ENCODE results near the gene TAF15.

TAF15 gene

DNA sequence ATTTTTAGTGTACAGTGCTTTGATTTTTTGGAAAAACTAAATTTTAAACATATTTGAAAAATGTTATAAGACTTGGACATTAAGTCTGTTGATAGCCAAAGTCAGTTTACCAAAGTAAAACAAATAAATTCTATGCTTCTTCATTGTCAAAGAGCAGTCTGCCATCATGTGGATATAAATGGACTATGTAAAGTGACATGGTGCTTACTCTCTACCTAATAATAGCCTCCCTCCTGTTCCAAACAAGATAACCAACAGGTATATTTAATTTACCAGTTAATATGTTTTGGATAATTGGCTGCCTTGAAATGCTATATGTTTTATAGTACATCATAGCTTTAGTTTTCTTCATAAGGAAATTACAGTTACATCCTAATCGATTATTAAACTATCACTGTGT is 15.9 kb downstream of the TAF15 start:
- no peak for DNase-seq

GRCh38 chr17:35841101-35841500 is 31.8 kb downstream of the TAF15 start:
- no peak for DNase-seq

DNA sequence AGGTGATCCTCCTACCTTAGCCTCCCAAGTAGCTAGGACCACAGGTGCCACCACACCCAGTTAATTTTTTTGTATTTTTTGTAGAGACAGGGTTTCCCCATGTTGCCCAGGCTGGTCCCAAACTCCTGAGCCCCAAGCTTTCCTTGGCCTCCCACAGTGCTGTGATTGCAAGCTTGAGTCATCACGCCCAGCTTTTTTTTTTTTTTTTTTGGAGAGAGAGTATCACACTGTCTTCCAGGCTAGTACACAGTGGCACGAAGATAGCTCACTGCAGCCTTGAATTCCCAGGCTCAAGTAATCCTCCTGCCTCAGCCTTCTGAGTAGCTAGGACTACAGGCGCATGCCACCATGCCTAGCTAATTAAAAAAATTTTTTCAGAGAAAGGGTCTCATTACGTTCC is 32.2 kb downstream of the TAF15 start:
- DNase-seq: no peak

DNA sequence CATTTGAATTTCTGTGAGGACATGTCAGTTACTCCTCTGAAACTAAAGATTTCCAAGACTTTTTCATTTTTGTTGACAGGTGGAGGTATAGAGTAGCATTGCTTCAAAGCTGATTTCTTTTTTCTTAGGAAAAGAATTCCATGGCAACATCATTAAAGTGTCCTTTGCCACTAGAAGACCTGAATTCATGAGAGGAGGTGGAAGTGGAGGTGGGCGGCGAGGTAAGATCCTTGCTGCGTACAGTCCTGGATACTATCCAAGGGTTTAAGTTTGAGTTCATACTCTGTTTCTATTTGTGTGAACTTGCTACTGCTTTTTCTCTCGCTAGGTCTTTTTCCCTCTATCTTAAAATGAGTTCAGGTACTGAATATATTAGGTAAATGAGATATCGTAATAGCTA is 33.0 kb downstream of the TAF15 start:
- no peak for DNase-seq

- DNase-seq: no peak
Observed at GRCh38 chr17:35843698-35844097, 34.4 kb downstream of the TAF15 start.

DNA sequence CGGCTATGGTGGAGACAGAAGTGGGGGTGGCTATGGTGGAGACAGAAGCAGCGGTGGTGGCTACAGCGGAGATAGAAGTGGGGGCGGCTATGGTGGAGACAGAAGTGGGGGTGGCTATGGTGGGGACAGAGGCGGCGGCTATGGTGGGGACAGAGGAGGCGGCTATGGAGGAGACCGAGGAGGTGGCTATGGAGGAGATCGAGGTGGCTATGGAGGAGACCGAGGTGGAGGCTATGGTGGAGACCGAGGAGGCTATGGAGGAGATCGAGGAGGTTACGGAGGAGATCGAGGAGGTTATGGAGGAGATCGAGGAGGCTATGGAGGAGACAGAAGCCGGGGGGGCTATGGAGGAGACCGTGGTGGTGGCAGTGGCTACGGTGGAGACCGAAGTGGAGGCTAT is 35.3 kb downstream of the TAF15 start:
- no peak for DNase-seq

GRCh38 chr17:35846055-35846809 is 36.9 kb downstream of the TAF15 start:
- no peak for DNase-seq

DNA sequence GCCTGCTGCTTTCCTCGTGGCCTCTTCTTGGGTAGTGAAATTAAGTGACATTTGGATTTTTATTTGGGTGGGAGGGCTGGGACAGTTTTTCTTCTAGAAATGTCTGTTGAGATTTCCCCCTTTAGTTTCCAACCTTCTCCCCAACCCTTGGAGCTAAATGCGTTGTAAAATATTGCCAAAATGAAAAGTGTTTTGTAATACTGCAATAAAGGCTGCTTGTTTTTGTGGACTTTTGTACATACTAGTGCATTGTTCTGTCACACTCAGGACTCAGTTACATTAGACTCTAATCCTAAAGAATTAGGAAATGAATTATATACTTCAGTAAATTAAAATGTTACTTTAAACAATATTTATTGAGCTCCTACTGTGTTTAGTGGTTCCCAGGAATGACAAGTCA is 37.7 kb downstream of the TAF15 start:
- no peak for DNase-seq

DNA sequence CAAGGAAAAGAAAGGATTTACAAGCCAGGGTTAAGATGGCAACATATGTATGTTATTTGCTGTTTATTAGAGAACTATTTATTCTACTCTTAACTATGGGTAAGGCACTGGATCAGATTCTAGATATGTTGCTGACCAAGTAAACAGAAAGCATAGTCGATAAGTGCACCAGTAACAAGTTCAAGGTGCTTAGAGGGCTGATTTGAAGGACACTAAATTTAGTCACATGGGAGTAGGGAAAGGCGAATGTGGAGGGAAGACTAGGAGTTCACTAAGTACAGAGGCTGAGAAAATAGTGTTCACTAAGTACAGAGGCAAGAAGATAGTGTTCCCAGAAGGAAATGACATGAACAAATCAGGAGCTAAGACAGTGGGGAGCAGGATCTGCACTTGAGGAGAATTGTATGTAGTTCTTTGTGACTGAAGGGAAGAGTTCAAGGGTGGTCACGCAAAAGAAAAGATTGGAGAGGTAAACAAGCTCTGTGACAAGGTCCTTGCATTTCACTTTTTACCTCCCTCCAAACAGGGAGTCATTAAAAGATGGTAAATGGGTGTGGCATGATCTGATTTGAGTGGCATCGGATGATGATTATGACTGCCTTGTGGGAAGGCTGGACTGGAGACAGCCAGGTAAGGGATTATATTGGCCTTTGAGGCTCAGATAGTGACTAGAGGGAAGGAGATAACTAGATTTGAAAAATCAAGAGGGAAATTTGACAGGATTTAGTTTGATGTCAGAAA is 38.5 kb downstream of the TAF15 start:
- DNase-seq: no peak

DNA sequence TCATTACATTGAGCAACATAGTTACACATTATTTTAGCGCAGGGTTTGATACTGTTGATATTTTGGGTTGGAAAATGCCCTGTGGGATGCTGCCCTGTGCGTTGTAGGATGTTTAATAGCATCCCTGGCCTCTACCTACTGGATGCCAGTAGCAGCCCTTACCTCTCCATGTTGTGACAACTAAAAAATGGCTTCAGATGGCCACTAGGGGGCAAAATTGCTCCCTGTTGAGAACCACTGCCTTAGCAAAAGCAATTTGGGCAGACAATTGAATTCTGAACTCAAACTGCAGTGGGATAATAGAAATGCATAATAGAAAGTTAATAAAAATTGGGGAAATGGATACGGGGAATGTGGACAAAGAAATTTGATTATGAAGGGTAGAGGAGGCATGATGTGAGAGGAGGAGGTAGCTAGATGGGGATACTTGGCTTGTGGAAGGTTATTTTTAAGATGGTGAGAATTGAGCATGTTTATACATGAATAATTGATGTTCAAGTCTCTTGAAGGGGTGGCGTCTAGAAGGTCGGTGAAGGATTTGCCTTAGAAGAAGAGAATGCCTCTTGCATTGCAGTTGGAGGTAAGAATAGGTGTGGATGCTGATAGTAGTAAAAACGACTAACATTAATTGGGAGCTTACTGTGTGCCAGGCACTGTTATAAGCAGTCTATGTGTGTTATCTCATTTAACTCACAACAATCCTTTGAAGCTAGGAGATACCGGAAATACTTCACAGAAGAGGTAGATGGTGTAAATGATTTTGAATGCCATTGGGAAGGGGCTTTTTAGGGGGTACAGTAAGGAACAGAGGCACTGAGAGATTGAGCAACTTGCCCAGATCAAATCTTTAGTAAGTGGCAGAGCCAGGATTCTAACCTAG is 40.4 kb downstream of the TAF15 start:
- peak; percentile 25 for DNase-seq

DNA sequence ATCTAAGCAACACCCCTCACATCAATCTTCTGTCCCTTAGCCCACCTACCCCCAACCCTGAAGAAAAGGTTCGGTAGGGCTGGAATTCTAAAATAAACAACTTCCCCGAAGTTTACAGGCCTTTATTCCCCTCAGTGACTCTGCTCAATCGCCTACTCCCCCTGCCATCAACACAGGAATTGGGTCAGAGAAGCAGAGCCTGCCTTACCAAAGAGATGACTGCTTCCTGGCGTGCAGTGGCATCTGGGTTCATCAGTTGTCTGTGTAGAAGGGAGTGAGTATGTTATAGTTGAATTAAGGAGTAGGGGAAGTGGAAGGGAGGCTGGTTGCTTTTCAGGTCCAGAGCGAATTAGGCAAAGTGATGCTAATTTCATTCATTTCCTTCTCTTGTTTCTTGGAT is 46.7 kb downstream of the TAF15 start:
- DNase-seq: no peak

GRCh38 chr17:35856603-35857002 is 47.3 kb downstream of the TAF15 start:
- DNase-seq: no peak

DNA sequence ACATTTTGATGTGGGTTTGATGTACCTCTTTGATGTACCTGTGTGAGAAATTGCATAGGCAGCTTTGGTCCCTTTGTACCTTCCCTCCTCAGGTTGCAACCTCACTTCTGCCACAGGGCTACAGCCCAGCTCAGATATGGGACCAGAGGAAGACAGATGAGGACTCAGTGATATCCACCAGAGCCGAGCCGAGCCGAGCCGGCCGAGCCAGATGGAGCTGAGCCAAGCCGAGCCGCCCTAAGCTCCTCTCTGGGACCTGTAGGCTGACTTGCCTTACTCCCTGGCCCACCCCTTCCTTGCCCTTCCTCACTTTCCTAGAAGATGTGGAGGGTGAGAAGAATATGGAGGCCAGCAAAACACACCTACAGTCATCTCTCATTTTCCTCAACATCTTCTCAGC is 55.6 kb downstream of the TAF15 start:
- DNase-seq: no peak

- DNase-seq: no peak
Observed at GRCh38 chr17:35865412-35866340, 56.4 kb downstream of the TAF15 start.

DNA sequence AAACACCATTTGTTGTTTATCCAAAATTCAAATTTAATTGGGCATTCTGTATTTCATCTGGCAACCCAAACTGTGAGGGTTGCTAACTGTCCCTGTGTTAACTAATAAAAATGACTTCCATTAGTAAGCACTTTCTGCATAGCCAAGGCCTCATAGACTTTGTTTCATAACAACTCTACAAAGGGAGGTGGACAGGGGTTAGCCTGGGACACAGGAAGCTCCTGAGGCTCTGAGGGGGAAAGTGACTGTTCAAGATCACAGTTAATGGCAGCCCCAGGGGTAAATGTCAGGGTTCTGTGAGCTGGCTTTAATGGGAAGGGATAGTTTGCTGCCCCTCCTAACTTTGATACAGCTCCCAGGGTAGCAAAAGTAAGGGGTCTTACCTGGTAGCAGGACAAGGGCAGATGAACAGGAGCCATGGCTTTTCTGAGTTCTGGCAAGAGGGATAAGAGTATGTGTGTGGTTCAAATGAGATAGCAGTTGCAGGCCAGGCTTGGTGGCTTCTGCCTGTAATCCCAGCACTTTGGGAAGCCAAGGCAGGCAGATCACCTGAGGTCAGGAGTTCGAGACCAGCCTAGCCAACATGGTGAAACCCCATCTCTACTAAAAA is 57.2 kb downstream of the TAF15 start:
- DNase-seq: no peak

GRCh38 chr17:35867574-35867973 is 58.3 kb downstream of the TAF15 start:
- DNase-seq: no peak

- DNase-seq: no peak
Observed at GRCh38 chr17:35868737-35869136, 59.5 kb downstream of the TAF15 start, which contains the start of gene HEATR9. Gene HEATR9 (minus strand): TSS chr17:35868891. CDS start chr17:35868742, 149 bp downstream.

GRCh38 chr17:35870906-35871819 is 61.9 kb downstream of the TAF15 start:
- no peak for DNase-seq

- DNase-seq: no peak
Observed at GRCh38 chr17:35872196-35872980, 63.1 kb downstream of the TAF15 start.
